Activated CD8-positive, alpha-beta memory T cell treated with anti-CD3 and anti-CD28 coated beads, Interleukin-2, amount 10 ng/mL, durations not matched to agents 7 days and 5 days (primary cell): ENCODE data around the gene FOXO1. TPM values are rescaled to one million over a fixed set of nuclear protein-coding genes. Genes with fewer than 3 reads are reported as not detected.
A peak's percentile ranks its signal among the peaks of the same experiment; 100 is the strongest.

Experiments used
- ATAC-seq: fragments of 150-1000 bp; cut with Tn5 transposase; one replicate; pipeline ENCODE4 v1.10.0; 2021; ENCODE audit warnings: moderate library complexity
- CTCF ChIA-PET: fragments of 350-600 bp; sonication (Branson Sonifier 250); formaldehyde crosslinking; loops from one replicate; lab custom pipeline; 2021; ENCODE audit warnings: antibody characterized with exemption; lab: Charles Lee
- DNase-seq: peaks from one replicate; pipeline ENCODE4 v3.0.0-alpha.2; 2020
- H3K27ac Mint-ChIP-seq: one replicate; pipeline ENCODE4 v1.8.0; 2021; ENCODE audit warnings: mild to moderate bottlenecking, mixed read lengths
- H3K27me3 Mint-ChIP-seq: one replicate; pipeline ENCODE4 v1.8.0; 2021; ENCODE audit warnings: mixed read lengths
- H3K36me3 Mint-ChIP-seq: one replicate; pipeline ENCODE4 v1.8.0; 2021; ENCODE audit warnings: mild to moderate bottlenecking, mixed read lengths
- H3K4me1 Mint-ChIP-seq: one replicate; pipeline ENCODE4 v1.8.0; 2021; ENCODE audit warnings: mixed read lengths
- H3K4me3 Mint-ChIP-seq: one replicate; pipeline ENCODE4 v1.8.0; 2021; ENCODE audit warnings: mild to moderate bottlenecking, moderate library complexity, mixed read lengths
- H3K9me3 Mint-ChIP-seq: one replicate; pipeline ENCODE4 v1.8.0; 2022; ENCODE audit warnings: low read depth, mixed read lengths
- total RNA-seq, 2 experiments: library from RNA; stranded (reverse); gene quantifications; one replicate each; pipeline ENCODE4 v1.2.3, GENCODE V29; 2021

The FOXO1 gene
- total RNA-seq, 2 experiments from 2014 or later: 20.2 to 27.1 TPM

- Mint-ChIP-seq H3K4me3 (no peak overlapping the region), H3K4me1 (peaks cover 31% of the 10 kb centered on the region), H3K27ac (no peak overlapping the region), H3K36me3 (no peaks in the 10 kb centered on the region), H3K27me3 (no peaks in the 10 kb centered on the region), H3K9me3 (no peaks in the 10 kb centered on the region)
- DNase-seq: no peak
- CTCF ChIA-PET: no interaction called here
- ATAC-seq: no peak
These were observed 95.5 kb downstream of the FOXO1 start for GRCh38 chr13:40570930-40571329.

- Mint-ChIP-seq H3K9me3 (no peaks in the 10 kb centered on the region), H3K4me1 (peaks cover 32% of the 10 kb centered on the region), H3K27me3 (no peaks in the 10 kb centered on the region), H3K4me3 (no peak overlapping the region), H3K36me3 (no peaks in the 10 kb centered on the region), H3K27ac (no peak overlapping the region)
- peak; percentile 5 for DNase-seq
- CTCF ChIA-PET: no interaction called here
- no peak for ATAC-seq
These were observed 97.5 kb downstream of the FOXO1 start for GRCh38 chr13:40569024-40569350.

GRCh38 chr13:40568246-40569023 is 98.0 kb downstream of the FOXO1 start:
- no peaks in the 10 kb centered on the region for H3K36me3 Mint-ChIP-seq
- peak; percentile 16 for DNase-seq
- no peaks in the 10 kb centered on the region for H3K9me3 Mint-ChIP-seq
- H3K4me1 Mint-ChIP-seq: peaks cover 34% of the 10 kb centered on the region
- ATAC-seq: no peak
- H3K4me3 Mint-ChIP-seq: no peak overlapping the region
- CTCF ChIA-PET: no interaction called here
- H3K27me3 Mint-ChIP-seq: no peaks in the 10 kb centered on the region
- H3K27ac Mint-ChIP-seq: no peak overlapping the region

GRCh38 chr13:40566811-40567210 is 99.6 kb downstream of the FOXO1 start:
- no peaks in the 10 kb centered on the region for H3K27me3 Mint-ChIP-seq
- H3K9me3 Mint-ChIP-seq: no peaks in the 10 kb centered on the region
- no peak for ATAC-seq
- H3K27ac Mint-ChIP-seq: no peak overlapping the region
- no peaks in the 10 kb centered on the region for H3K36me3 Mint-ChIP-seq
- peaks cover 38% of the 10 kb centered on the region for H3K4me1 Mint-ChIP-seq
- CTCF ChIA-PET: interaction anchor here (0.9 kb wide), 1 partner anchor 101 kb away, joined by 4 read pairs; no protein-coding TSS in a partner anchor
- H3K4me3 Mint-ChIP-seq: no peak overlapping the region
- peak; percentile 22 for DNase-seq

GRCh38 chr13:40565282-40566148 is 100.9 kb downstream of the FOXO1 start:
- ATAC-seq (no peak), DNase-seq (peak; percentile 21)
- no peaks in the 10 kb centered on the region for H3K27me3 Mint-ChIP-seq
- CTCF ChIA-PET: interaction anchor here (1.8 kb wide), 1 partner anchor 10 kb away, joined by 5 read pairs; no protein-coding TSS in a partner anchor
- no peak overlapping the region for H3K4me3 Mint-ChIP-seq
- H3K9me3 Mint-ChIP-seq: no peaks in the 10 kb centered on the region
- H3K27ac Mint-ChIP-seq: no peak overlapping the region
- H3K36me3 Mint-ChIP-seq: peaks cover 4% of the 10 kb centered on the region
- H3K4me1 Mint-ChIP-seq: peaks cover 31% of the 10 kb centered on the region

- CTCF ChIA-PET: interaction anchor here (1.8 kb wide), 1 partner anchor 9 kb away, joined by 5 read pairs; no protein-coding TSS in a partner anchor
- peaks cover 31% of the 10 kb centered on the region for H3K4me1 Mint-ChIP-seq
- DNase-seq: peak; percentile 18
- no peaks in the 10 kb centered on the region for H3K9me3 Mint-ChIP-seq
- peaks cover 15% of the 10 kb centered on the region for H3K36me3 Mint-ChIP-seq
- ATAC-seq: no peak
- H3K27me3 Mint-ChIP-seq: no peaks in the 10 kb centered on the region
- no peak overlapping the region for H3K4me3 Mint-ChIP-seq
- H3K27ac Mint-ChIP-seq: no peak overlapping the region
These were observed 102.0 kb downstream of the FOXO1 start for GRCh38 chr13:40564342-40565001.

- Mint-ChIP-seq H3K9me3 (no peaks in the 10 kb centered on the region), H3K4me3 (no peak overlapping the region), H3K27me3 (no peaks in the 10 kb centered on the region), H3K4me1 (peaks cover 31% of the 10 kb centered on the region), H3K36me3 (peaks cover 22% of the 10 kb centered on the region), H3K27ac (no peak overlapping the region)
- DNase-seq (peak; percentile 37), ATAC-seq (peak; percentile 12)
- CTCF ChIA-PET: no interaction called here
These were observed 102.9 kb downstream of the FOXO1 start for GRCh38 chr13:40563350-40564125.

GRCh38 chr13:40562975-40563349 is 103.5 kb downstream of the FOXO1 start:
- CTCF ChIA-PET: interaction anchor here (1.1 kb wide), 1 partner anchor 11 kb away, joined by 3 read pairs; no protein-coding TSS in a partner anchor
- ATAC-seq: peak; percentile 53
- peaks cover 25% of the 10 kb centered on the region for H3K36me3 Mint-ChIP-seq
- H3K27ac Mint-ChIP-seq: peak overlapping the region; percentile 27
- DNase-seq: peak; percentile 45
- H3K4me1 Mint-ChIP-seq: peaks cover 31% of the 10 kb centered on the region
- H3K9me3 Mint-ChIP-seq: no peaks in the 10 kb centered on the region
- no peak overlapping the region for H3K4me3 Mint-ChIP-seq
- H3K27me3 Mint-ChIP-seq: no peaks in the 10 kb centered on the region

- H3K9me3 Mint-ChIP-seq: no peaks in the 10 kb centered on the region
- ATAC-seq (no peak), DNase-seq (no peak)
- H3K27ac Mint-ChIP-seq: no peak overlapping the region
- no peak overlapping the region for H3K4me3 Mint-ChIP-seq
- no peaks in the 10 kb centered on the region for H3K27me3 Mint-ChIP-seq
- peaks cover 22% of the 10 kb centered on the region for H3K4me1 Mint-ChIP-seq
- CTCF ChIA-PET: interaction anchor here (1.0 kb wide), 1 partner anchor 12 kb away, joined by 3 read pairs; no protein-coding TSS in a partner anchor
- peaks cover 27% of the 10 kb centered on the region for H3K36me3 Mint-ChIP-seq
These were observed 106.5 kb downstream of the FOXO1 start for GRCh38 chr13:40559915-40560314.

- Mint-ChIP-seq H3K4me3 (no peak overlapping the region), H3K27me3 (no peaks in the 10 kb centered on the region), H3K4me1 (peaks cover 14% of the 10 kb centered on the region), H3K36me3 (peaks cover 27% of the 10 kb centered on the region), H3K9me3 (no peaks in the 10 kb centered on the region), H3K27ac (no peak overlapping the region)
- CTCF ChIA-PET: no interaction called here
- ATAC-seq (no peak), DNase-seq (no peak)
These were observed 107.8 kb downstream of the FOXO1 start for GRCh38 chr13:40558656-40559055.

GRCh38 chr13:40556453-40556852 is 110.0 kb downstream of the FOXO1 start:
- Mint-ChIP-seq H3K4me3 (no peak overlapping the region), H3K27ac (no peak overlapping the region), H3K4me1 (no peaks in the 10 kb centered on the region), H3K9me3 (no peaks in the 10 kb centered on the region), H3K36me3 (peaks cover 27% of the 10 kb centered on the region), H3K27me3 (no peaks in the 10 kb centered on the region)
- DNase-seq (no peak), ATAC-seq (no peak)
- CTCF ChIA-PET: no interaction called here

- no peaks in the 10 kb centered on the region for H3K27me3 Mint-ChIP-seq
- DNase-seq (no peak), ATAC-seq (no peak)
- H3K4me3 Mint-ChIP-seq: no peak overlapping the region
- H3K4me1 Mint-ChIP-seq: no peaks in the 10 kb centered on the region
- no peak overlapping the region for H3K27ac Mint-ChIP-seq
- H3K9me3 Mint-ChIP-seq: no peaks in the 10 kb centered on the region
- CTCF ChIA-PET: no interaction called here
- H3K36me3 Mint-ChIP-seq: peaks cover 3% of the 10 kb centered on the region
These were observed 113.1 kb downstream of the FOXO1 start for GRCh38 chr13:40553356-40553755.

- ATAC-seq: no peak
- peaks cover 3% of the 10 kb centered on the region for H3K36me3 Mint-ChIP-seq
- no peak for DNase-seq
- CTCF ChIA-PET: no interaction called here
- H3K27me3 Mint-ChIP-seq: no peaks in the 10 kb centered on the region
- no peaks in the 10 kb centered on the region for H3K9me3 Mint-ChIP-seq
- H3K4me1 Mint-ChIP-seq: no peaks in the 10 kb centered on the region
- H3K4me3 Mint-ChIP-seq: no peak overlapping the region
- no peak overlapping the region for H3K27ac Mint-ChIP-seq
These were observed 113.5 kb downstream of the FOXO1 start for GRCh38 chr13:40552895-40553294.
